Lung (tissue), 12 donors: ENCODE results near the gene SH3GLB1. TPM values are rescaled to one million over a fixed set of nuclear protein-coding genes. Genes with fewer than 3 reads are reported as not detected.

ENCODE experiments used
- ATAC-seq: fragments of 200-7000 bp; cut with Tn5 transposase; one replicate; pipeline ENCODE4 v1.9.1; 2020; ENCODE audit warnings: moderate number of reproducible peaks; ENCODE audit not compliant: insufficient read depth, low FRiP score
- DNase-seq, 3 donors: peaks; one replicate each; pipeline ENCODE4 v3.0.0-alpha.2; 2013 to 2017
- H3K27ac ChIP-seq, 2 donors: one replicate each; pipeline ENCODE4 v1.5.1; 2013; ENCODE audit warnings: mild to moderate bottlenecking in 2 of 2, moderate library complexity in 2 of 2, control low read depth in 1 of 2, inconsistent platforms in 1 of 2, low read depth in 1 of 2, low read length in 1 of 2
- H3K27me3 ChIP-seq, 3 donors: one replicate each; pipeline ENCODE4 v1.5.1; 2013; ENCODE audit warnings: low read length in 2 of 3; ENCODE audit not compliant: control insufficient read depth in 3 of 3, insufficient read depth in 3 of 3
- H3K36me3 ChIP-seq, 4 donors: one replicate each; pipeline ENCODE4 v1.5.1; 2013; ENCODE audit warnings: low read length in 4 of 4, mild to moderate bottlenecking in 1 of 4, moderate library complexity in 1 of 4; ENCODE audit not compliant: control insufficient read depth in 4 of 4, insufficient read depth in 4 of 4
- H3K4me1 ChIP-seq, 5 donors: one replicate each; pipeline ENCODE4 v1.5.1; 2013; ENCODE audit warnings: low read length in 5 of 5, mild to moderate bottlenecking in 2 of 5, moderate library complexity in 1 of 5; ENCODE audit not compliant: control insufficient read depth in 5 of 5, insufficient read depth in 5 of 5
- H3K4me3 ChIP-seq: one replicate; pipeline ENCODE4 v1.5.1; 2013; ENCODE audit warnings: mild to moderate bottlenecking, control low read depth, moderate library complexity
- H3K9ac ChIP-seq, 2 donors: one replicate each; pipeline ENCODE4 v1.5.1; 2013; ENCODE audit warnings: low read length in 2 of 2, control low read depth in 1 of 2; ENCODE audit not compliant: insufficient read depth in 1 of 2
- H3K9me3 ChIP-seq, 4 donors: one replicate each; pipeline ENCODE4 v1.5.1; 2013; ENCODE audit warnings: low read length in 3 of 4, mild to moderate bottlenecking in 1 of 4, moderate library complexity in 1 of 4; ENCODE audit not compliant: control insufficient read depth in 4 of 4, insufficient read depth in 3 of 4
- CTCF ChIP-seq: IDR thresholded peaks from 2 replicates; pipeline ENCODE4 v1.5.1; 2012; ENCODE audit warnings: mild to moderate bottlenecking; ENCODE audit errors: control extremely low read depth, extremely low read depth
- WGBS, 2 donors: extraction: QIAGEN DNeasy Blood & Tissue Kit; methylation state at CpG; one replicate each; pipeline ENCODE4 v1.1.7; 2013; 5-methylcytosine and 5-hydroxymethylcytosine counted together
- polyA plus RNA-seq, 2 donors: library from polyadenylated mRNA; stranded (reverse); fragments of 200-250 nt; gene quantifications; one replicate each; pipeline ENCODE4 v1.2.1, GENCODE V29; 2013
- total RNA-seq, 2 donors: library from RNA; depleted of rRNA in 1 of 2; stranded (reverse); fragments of >200 nt in 1 of 2; gene quantifications; one replicate each; pipeline ENCODE4 v1.2.1, GENCODE V29; 2014 to 2021
- donor health status: control.
- donor health status: control.
- donor health status: Bipolar disorder and iron deficiency.
- donor health status: healthy.
- donor health status: DM: yes; HTN: yes; CAD: no.

SH3GLB1 gene
- total and polyA plus RNA-seq, 4 donors: 26.9 to 81.0 (median 69.5) TPM

GRCh38 chr1:86782482-86782881, 78.1 kb downstream of the SH3GLB1 start:
- H3K9me3 ChIP-seq: peaks cover 0 to 2% (median 0%) of the 10 kb centered on the region in 4 donors
- no peak for TF ChIP-seq CTCF
- no peak overlapping the region for H3K9ac ChIP-seq
- H3K4me3 ChIP-seq: no peak overlapping the region
- DNase-seq (no peak), ATAC-seq (no peak)
- no peak overlapping the region for H3K27ac ChIP-seq
- H3K4me1 ChIP-seq: peaks cover 0 to 6% (median 0%) of the 10 kb centered on the region in 5 donors
- H3K36me3 ChIP-seq: no peaks in the 10 kb centered on the region
- no peaks in the 10 kb centered on the region for H3K27me3 ChIP-seq

- peaks cover 2 to 6% (median 5%) of the 10 kb centered on the region in 5 donors for H3K4me1 ChIP-seq
- no peaks in the 10 kb centered on the region for H3K27me3 ChIP-seq
- no peak for TF ChIP-seq CTCF
- ATAC-seq: no peak
- H3K9ac ChIP-seq: no peak overlapping the region
- H3K36me3 ChIP-seq: no peaks in the 10 kb centered on the region
- DNase-seq: no peak
- no peak overlapping the region for H3K4me3 ChIP-seq
- H3K27ac ChIP-seq: no peak overlapping the region
- no peaks in the 10 kb centered on the region for H3K9me3 ChIP-seq
Observed at GRCh38 chr1:86787621-86788020, 83.2 kb downstream of the SH3GLB1 start.

- Histone ChIP-seq H3K36me3 (no peaks in the 10 kb centered on the region), H3K4me3 (no peak overlapping the region), H3K9me3 (no peaks in the 10 kb centered on the region), H3K4me1 (peaks cover 4 to 16% (median 8%) of the 10 kb centered on the region in 5 donors), H3K9ac (no peak overlapping the region), H3K27ac (peak overlapping the region; percentile 29 to 44), H3K27me3 (no peaks in the 10 kb centered on the region)
- DNase-seq: no peak
- no peak for TF ChIP-seq CTCF
- ATAC-seq: peak; percentile 65
- WGBS, 2 donors: 57 to 59% methylated on average over 6 of the region's 6 CpGs
Observed at GRCh38 chr1:86788300-86789206, 84.2 kb downstream of the SH3GLB1 start.
